Measurements from ENCODE around the gene TTC39C.

TTC39C gene

DNA sequence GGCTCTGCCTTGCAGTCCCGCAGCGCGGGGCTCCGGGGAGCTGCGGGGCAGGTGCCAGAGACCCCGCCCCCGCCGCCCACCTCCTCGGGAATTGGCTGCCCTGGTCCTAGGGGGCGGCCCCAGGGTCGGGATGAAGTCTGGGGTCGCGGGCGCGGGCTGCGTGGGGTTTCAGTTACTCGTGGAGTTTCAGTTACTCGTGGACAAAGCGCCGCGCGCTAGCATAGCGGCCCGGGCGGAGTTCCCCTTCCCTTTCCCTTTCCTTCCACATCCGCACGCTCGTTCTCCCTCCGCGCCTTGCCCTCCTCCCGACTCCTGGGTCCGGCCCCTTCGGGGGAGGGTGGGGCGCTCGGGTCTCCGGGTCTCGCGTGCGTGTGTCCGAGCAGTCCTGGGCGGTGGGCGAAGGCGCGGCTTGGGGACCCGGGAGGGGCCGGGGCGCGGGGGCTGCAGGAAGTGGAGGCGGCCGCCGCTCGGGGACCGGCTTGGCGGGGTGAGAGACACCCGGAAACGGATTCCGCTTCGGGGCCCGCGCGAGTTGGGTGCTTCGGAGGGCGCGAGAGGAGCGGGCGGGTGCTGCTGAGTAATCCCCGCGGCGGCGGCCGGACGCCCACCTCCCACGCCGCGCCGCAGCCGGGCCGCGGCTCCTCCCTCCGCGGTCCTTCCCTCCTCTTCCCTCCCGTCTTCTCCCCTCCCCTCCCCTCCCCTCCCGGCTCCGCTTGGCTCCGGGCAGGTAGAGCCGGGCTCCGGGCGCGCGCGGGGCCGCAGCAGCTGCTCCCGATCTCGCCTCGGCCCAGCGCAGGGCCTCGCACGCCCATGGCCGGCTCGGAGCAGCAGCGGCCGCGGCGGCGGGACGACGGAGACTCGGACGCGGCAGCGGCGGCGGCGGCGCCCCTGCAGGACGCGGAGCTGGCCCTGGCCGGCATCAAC lies at the start of gene TTC39C:
Gene TTC39C, plus strand, starts transcription at position 693 of the 924 bp plus-strand sequence. Its CDS starts 118 bp downstream, at position 811.
- DNase-seq (ENCODE audit: low read depth): peak; percentile 43

- DNase-seq (ENCODE audit: low read depth): no peak
Observed at GRCh38 chr18:23966909-23967308, 47.6 kb upstream of the TTC39C start.

GRCh38 chr18:23967321-23968089 lies 47.0 kb upstream of the TTC39C start:
- no peak for DNase-seq (ENCODE audit: low read depth)

DNA sequence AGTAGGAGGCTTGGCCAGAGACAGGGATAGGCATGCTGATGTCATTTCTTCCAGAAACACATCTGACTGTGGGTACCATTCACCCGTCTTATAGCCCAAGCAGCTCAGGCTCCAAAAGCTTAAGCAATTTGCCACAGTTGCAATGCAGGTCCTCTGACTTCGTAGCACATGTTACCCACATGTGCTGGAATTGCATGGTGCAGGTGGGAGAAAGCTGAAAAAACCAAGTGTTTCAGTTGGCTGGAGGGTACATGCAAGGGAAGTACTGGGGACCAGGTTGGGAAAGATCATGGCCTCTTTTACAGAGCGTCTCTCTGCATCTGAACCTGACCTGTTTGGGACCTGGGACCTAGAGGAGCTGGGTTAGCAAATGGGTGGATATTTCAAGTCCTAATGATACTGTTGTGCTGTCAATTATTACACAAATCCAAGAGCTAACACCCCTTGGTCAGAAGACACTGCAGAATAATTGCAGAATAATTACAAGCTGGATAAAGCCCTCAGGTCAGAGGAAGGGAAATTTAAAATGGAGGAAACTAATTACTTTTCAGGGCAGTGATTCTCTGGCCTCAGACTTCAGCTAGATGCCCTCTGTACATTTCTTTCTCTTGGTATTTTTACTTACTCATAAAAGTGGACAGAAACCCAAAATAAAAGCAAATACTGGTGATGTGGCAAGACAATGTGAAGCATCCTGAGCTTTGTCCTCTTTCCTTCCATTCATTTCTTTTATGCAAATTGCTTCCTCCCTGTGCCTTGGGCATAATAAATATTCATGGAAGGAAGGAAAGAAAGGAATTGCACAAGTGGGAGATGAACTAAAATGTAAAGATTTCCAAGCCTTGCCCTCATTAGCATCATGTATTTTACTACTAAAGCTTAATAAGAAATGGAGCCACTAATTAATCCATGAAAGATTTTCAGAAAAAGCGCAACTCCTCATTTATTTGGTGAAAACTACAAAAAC lies 45.6 kb upstream of the TTC39C start:
- DNase-seq (ENCODE audit: low read depth): no peak

DNA sequence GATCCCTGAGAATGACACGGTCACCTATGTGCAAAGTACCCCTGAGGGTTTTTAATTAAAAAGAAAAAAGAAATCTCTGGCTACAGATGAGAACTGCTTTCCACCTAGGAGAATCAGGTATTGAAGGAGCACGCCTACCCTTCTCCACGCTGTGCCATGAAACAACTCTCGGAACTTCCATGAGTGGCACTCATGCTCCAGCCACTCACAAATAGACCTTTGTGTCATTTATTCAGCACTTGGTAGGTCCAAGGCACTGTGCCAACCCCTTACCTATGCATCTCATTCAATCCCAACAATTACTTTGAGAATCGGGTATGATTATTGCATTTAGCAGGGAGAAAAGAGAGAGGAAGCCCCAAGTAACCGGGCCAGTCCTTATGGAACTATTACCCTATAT lies 44.9 kb upstream of the TTC39C start:
- no peak for DNase-seq (ENCODE audit: low read depth)

- DNase-seq (ENCODE audit: low read depth): no peak
Observed at GRCh38 chr18:23970161-23971096, 44.1 kb upstream of the TTC39C start.

GRCh38 chr18:23971097-23971440 lies 43.5 kb upstream of the TTC39C start:
- DNase-seq (ENCODE audit: low read depth): no peak

- DNase-seq (ENCODE audit: low read depth): no peak
Observed at GRCh38 chr18:23971666-23972230, 42.8 kb upstream of the TTC39C start.

GRCh38 chr18:23972453-23972852 lies 42.1 kb upstream of the TTC39C start:
- no peak for DNase-seq (ENCODE audit: low read depth)

DNA sequence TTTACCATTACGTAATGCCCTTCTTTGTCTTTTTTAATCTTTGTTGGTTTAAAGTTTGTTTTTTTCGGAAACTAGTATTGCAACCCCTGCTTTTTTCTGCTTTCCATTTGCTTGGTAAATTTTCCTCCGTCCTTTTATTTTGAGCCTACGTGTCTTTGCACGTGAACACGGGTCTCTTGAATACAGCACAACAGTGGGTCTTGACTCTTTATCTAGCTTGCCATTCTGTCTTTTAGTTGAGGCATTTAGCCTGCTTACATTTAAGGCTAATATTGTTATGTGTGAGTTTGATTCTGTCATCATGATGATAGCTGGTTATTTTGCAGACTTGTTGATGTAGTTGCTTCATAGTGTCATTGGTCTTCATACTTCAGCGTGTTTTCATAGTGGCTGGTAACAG lies 37.5 kb upstream of the TTC39C start:
- DNase-seq (ENCODE audit: low read depth): no peak

GRCh38 chr18:23977719-23978483 lies 36.7 kb upstream of the TTC39C start:
- no peak for DNase-seq (ENCODE audit: low read depth)

GRCh38 chr18:23981369-23981980 lies 33.1 kb upstream of the TTC39C start:
- no peak for DNase-seq (ENCODE audit: low read depth)

GRCh38 chr18:23982155-23983079 lies 32.1 kb upstream of the TTC39C start:
- DNase-seq (ENCODE audit: low read depth): peak; percentile 32

GRCh38 chr18:23983112-23983511 lies 31.4 kb upstream of the TTC39C start:
- DNase-seq (ENCODE audit: low read depth): no peak

- no peak for DNase-seq (ENCODE audit: low read depth)
Observed at GRCh38 chr18:23986600-23987359, 27.8 kb upstream of the TTC39C start.

DNA sequence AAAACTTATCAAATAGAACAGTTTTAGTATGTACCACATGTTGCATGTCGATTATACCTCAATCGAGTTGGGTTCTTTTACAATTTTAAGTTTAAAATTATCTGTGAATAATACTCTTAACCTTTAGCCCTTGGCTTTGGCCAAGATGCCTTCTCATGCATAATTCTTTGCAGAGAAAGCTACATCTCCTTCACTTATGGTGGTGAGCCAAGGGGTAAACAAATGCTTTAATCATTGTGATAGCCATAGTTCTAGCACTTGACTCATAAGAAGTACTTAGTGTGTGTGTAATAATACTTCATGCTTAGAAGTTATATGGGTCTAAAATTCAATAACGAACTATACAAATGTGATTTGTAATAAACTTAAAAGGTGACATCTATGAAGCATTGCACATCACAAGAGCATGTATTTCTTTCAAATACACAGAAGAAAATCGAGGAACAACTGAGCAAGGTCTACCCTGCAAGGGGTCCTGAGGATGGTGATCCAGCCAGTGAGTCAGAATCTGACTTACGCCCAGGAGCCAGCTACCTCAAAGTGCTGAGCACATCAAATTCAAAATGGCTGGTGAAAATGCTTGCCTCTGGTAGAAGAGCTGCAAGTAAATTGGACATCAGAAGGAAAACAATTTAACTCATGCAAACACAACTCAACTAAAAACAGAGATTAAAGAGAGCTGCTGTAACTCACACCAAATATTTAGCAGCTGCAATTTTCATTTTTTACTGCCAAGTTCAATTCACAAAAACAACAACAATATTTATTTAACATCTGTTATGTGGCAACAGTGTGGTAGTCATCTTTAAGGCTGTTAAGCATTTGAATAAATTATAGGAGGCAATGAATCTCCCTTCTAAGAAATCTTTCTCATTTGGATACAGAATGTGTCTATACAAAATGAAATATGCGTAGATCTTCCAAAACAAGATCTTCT lies 23.8 kb upstream of the TTC39C start:
- DNase-seq (ENCODE audit: low read depth): no peak
